Bronchial smooth muscle cell (primary cell): ENCODE data around the gene ING3. TPM values are rescaled to one million over a fixed set of nuclear protein-coding genes. Genes with fewer than 3 reads are reported as not detected.

Experiments used
- total RNA-seq: library from RNA; depleted of rRNA; stranded (reverse); fragments of >200 nt; gene quantifications from 2 replicates; pipeline ENCODE4 v1.2.1, GENCODE V29; 2014

ING3 gene, protein sequence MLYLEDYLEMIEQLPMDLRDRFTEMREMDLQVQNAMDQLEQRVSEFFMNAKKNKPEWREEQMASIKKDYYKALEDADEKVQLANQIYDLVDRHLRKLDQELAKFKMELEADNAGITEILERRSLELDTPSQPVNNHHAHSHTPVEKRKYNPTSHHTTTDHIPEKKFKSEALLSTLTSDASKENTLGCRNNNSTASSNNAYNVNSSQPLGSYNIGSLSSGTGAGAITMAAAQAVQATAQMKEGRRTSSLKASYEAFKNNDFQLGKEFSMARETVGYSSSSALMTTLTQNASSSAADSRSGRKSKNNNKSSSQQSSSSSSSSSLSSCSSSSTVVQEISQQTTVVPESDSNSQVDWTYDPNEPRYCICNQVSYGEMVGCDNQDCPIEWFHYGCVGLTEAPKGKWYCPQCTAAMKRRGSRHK
- 6.6 and 7.9 TPM in 2 replicates for total RNA-seq

DNA sequence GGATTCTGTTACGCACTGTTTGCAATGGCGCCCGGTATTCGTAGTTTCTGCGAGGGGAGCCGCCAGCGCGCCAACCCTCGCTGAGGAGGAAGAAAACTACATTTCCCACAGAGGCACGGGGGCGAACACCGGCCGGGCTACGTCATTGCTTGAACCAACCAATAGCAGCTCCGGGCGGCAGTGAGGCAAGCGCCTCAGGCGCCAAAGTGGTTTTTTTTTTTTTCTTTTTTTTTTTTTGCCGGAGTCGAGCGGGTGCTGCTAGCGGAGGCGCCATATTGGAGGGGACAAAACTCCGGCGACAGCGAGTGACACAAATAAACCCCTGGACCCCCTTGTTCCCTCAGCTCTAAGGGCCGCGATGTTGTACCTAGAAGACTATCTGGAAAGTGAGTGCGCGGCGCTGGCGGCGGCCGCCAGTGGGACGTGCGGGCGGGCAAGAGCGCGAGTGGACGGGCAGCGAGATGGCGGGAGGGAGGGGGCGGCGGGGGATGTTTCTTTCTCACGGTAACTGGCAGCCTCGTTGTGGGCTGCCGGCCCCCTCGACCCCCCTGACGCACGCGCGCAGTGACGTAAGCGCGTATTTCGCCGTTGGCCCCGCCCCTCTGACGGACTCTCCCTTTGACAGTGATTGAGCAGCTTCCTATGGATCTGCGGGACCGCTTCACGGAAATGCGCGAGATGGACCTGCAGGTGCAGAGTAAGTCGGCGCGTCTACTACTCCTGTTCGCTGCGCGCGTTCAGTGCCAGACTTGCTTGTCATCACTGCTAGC, at the start of gene ING3:
Gene ING3, plus strand, starts transcription at position 239 of the 770 bp plus-strand sequence. Its CDS starts 120 bp downstream, at position 359.

DNA sequence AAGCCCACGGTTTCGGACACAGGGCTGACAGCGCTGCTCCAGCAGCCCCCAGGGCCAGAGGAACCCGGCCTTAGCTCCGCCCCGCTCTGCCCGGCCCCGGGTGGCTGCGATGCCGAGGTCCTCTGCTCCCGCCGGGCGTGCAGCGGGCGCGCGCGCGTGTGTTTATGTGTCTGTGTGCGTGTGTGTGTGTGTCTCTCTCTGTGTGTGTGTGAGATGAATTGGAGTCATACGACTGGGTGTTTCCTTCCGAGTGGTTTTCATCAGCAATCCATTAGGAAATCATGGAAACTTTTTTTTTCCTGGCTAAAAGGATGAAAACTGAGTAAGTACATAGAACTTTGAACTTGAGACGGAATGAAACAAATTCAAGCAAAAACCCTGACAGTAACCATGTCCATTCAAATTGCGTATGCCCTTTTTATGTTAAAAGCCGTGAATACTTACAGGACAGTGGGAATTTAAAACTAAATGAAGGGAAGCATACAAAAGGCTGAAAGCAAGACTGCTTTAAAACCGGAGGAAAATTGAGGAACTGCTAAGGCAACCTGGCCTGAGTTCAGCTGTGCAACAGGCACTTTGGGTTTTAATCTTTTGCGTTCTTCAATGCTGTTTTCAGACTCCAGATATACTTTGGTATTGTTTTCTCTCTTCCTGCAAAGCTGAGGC, 38.1 kb downstream of the ING3 start, which contains the start of gene CPED1:
Gene CPED1, plus strand, starts transcription at position 121 of the 666 bp plus-strand sequence. CDS start 911 bp downstream, outside the sequence.

Other genes starting within 250 kb of the ING3 start
- 2.0 and 3.9 TPM in 2 replicates for gene TSPAN12, start 92.6 kb upstream of the ING3 start, total RNA-seq
- gene CPED1, start 37.9 kb downstream of the ING3 start, total RNA-seq: 29.8 and 36.9 TPM in 2 replicates